ENCODE results near the gene SOX6. TPM values are rescaled to one million over a fixed set of nuclear protein-coding genes. Genes with fewer than 3 reads are reported as not detected.

SOX6 gene
- total and polyA plus RNA-seq, 2 donors (not counting 3 experiments of a cell fraction or from before 2014, with no cell fraction given) = 0.14 to 3.7 TPM

DNA sequence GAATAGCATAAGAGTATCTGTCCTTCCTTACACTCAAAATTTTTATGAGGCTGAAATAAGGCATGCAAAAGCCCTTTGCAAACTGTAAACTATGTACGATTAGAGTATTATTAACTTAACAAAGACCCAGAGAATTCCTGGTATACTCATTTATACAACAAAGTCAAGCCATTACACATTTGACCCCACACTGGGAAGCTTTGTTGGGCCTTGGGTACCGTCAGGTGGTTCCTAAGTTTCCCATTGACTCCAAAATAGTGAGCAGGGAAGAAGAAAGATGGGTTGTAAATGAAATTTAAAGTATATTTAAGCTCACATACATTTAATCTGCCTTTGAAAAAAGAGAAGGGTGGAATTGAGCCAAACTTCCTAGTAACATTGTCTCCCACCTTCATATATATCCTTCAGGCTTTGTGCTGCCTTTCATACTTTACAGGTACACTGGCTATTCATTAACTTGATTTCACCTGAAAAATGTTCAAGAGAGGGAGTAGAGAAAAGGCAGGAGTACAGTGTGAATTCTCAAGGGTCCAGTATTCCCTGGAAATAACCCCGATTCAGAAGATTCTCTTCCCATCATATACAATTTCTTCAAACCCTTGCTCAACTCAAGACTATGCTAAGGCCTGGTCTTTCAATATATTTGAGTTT, 68.6 kb downstream of the SOX6 start:
- Histone ChIP-seq H3K9me1 (replicated peaks; ENCODE audit: control insufficient read depth, extremely low read depth, insufficient read depth, low read length) (no peaks in the 10 kb centered on the region), H3K4me1 (ENCODE audit: control insufficient read depth, extremely low read depth, insufficient read depth, low read length) (no peaks in the 10 kb centered on the region), H3K79me2 (ENCODE audit: control insufficient read depth, insufficient read depth, low read length) (no peaks in the 10 kb centered on the region), H3K9me3 (replicated peaks; ENCODE audit: control insufficient read depth, insufficient read depth, low read length) (no peaks in the 10 kb centered on the region), H2AFZ (ENCODE audit: low read depth, low read length) (no peak overlapping the region), H3K27me3 (ENCODE audit: control insufficient read depth in 2 of 2, insufficient read depth in 2 of 2, low read length in 2 of 2) (no peaks in the 10 kb centered on the region), H4K20me1 (replicated peaks; ENCODE audit: control insufficient read depth, extremely low read depth, insufficient read depth, low read length) (no peaks in the 10 kb centered on the region), H3K4me2 (ENCODE audit: insufficient read depth, low read length) (no peak overlapping the region), H3K36me3 (ENCODE audit: control insufficient read depth in 2 of 2, extremely low read depth in 1 of 2, insufficient read depth in 2 of 2, low read length in 2 of 2) (no peaks in the 10 kb centered on the region), H3K27ac (ENCODE audit: insufficient read depth, low read depth, low read length) (no peak overlapping the region), H3K4me3 (replicated peaks in 1 of 3; ENCODE audit: insufficient read depth in 1 of 3, low read depth in 1 of 3, low read length in 3 of 3) (no peak overlapping the region), H3K9ac (replicated peaks; ENCODE audit: extremely low read depth, insufficient read depth, low read length) (no peak overlapping the region)
- DNase-seq (ENCODE audit: low read depth, low spot score) = no peak
- intact Hi-C loops (cut with micrococcal nuclease) = loop anchor here (10.0 kb wide), 1 partner anchor 343 kb away; no protein-coding TSS in a partner anchor
- no peak for FAIRE-seq
- BruUV-seq (replicated peaks) = no TSS peak
- POLR2A ChIA-PET = no interaction called here
- no peak for TF ChIP-seq GATA2 (IDR thresholded peaks at IDR 0.05; ENCODE audit: insufficient read depth, insufficient read length, low read depth, low read length)
- no peak for TF ChIP-seq EZH2 (IDR thresholded peaks at IDR 0.05; ENCODE audit: borderline replicate concordance, low read depth, low read length, severe bottlenecking)
- TF ChIP-seq, protein P1, sequence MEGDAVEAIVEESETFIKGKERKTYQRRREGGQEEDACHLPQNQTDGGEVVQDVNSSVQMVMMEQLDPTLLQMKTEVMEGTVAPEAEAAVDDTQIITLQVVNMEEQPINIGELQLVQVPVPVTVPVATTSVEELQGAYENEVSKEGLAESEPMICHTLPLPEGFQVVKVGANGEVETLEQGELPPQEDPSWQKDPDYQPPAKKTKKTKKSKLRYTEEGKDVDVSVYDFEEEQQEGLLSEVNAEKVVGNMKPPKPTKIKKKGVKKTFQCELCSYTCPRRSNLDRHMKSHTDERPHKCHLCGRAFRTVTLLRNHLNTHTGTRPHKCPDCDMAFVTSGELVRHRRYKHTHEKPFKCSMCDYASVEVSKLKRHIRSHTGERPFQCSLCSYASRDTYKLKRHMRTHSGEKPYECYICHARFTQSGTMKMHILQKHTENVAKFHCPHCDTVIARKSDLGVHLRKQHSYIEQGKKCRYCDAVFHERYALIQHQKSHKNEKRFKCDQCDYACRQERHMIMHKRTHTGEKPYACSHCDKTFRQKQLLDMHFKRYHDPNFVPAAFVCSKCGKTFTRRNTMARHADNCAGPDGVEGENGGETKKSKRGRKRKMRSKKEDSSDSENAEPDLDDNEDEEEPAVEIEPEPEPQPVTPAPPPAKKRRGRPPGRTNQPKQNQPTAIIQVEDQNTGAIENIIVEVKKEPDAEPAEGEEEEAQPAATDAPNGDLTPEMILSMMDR (IDR thresholded peaks at IDR 0.05; ENCODE audit: extremely low read depth in 1 of 2, insufficient read depth in 1 of 2, low read depth in 1 of 2, low read length in 2 of 2) = no peak
- no peak for TF ChIP-seq POLR2A (IDR thresholded peaks at IDR 0.05; ENCODE audit: low read depth, low read length)
- no peak for TF ChIP-seq POLR2AphosphoS5 (IDR thresholded peaks at IDR 0.05; ENCODE audit: insufficient read depth, low read depth, low read length)
- CTCF ChIA-PET = interaction anchor here (1.0 kb wide), 1 partner anchor 51 kb away, joined by 3 read pairs; no protein-coding TSS in a partner anchor
- dilution Hi-C loops (cut with MboI; ENCODE audit: extremely low pct_ligation_motif_present, low sequenced_read_pairs) = no loop called here

GRCh38 chr11:16286095-16286494, 70.3 kb downstream of the SOX6 start:
- H3K4me3 ChIP-seq (replicated peaks in 1 of 3; ENCODE audit: insufficient read depth in 1 of 3, low read depth in 1 of 3, low read length in 3 of 3) = no peak overlapping the region
- H3K9ac ChIP-seq (replicated peaks; ENCODE audit: extremely low read depth, insufficient read depth, low read length) = no peak overlapping the region
- ChIA-PET POLR2A (no interaction called here), CTCF (no interaction called here)
- TF ChIP-seq FOS (IDR thresholded peaks at IDR 0.05; ENCODE audit: borderline replicate concordance, insufficient read depth, low read length) (no peak), MYC (IDR thresholded peaks at IDR 0.05; ENCODE audit: low read depth, low read length) (no peak), GATA2 (IDR thresholded peaks at IDR 0.05; ENCODE audit: insufficient read depth, insufficient read length, low read depth, low read length) (no peak), POLR2AphosphoS5 (IDR thresholded peaks at IDR 0.05; ENCODE audit: insufficient read depth, low read depth, low read length) (no peak), MAX (IDR thresholded peaks at IDR 0.05; ENCODE audit: insufficient read depth, insufficient read length) (no peak), JUN (IDR thresholded peaks at IDR 0.05; ENCODE audit: borderline replicate concordance, insufficient read depth, insufficient read length, low read depth) (no peak), POLR2A (IDR thresholded peaks at IDR 0.05; ENCODE audit: low read depth, low read length) (no peak), EZH2 (IDR thresholded peaks at IDR 0.05; ENCODE audit: borderline replicate concordance, low read depth, low read length, severe bottlenecking) (no peak)
- TF ChIP-seq, protein P1 (IDR thresholded peaks at IDR 0.05; ENCODE audit: extremely low read depth in 1 of 2, insufficient read depth in 1 of 2, low read depth in 1 of 2, low read length in 2 of 2) = no peak
- FAIRE-seq (no peak), DNase-seq (ENCODE audit: low read depth, low spot score) (no peak)
- no peaks in the 10 kb centered on the region for H3K9me1 ChIP-seq (replicated peaks; ENCODE audit: control insufficient read depth, extremely low read depth, insufficient read depth, low read length)
- no peaks in the 10 kb centered on the region for H3K36me3 ChIP-seq (ENCODE audit: control insufficient read depth in 2 of 2, extremely low read depth in 1 of 2, insufficient read depth in 2 of 2, low read length in 2 of 2)
- dilution Hi-C loops (cut with MboI; ENCODE audit: extremely low pct_ligation_motif_present, low sequenced_read_pairs) = no loop called here
- intact Hi-C loops (cut with micrococcal nuclease) = loop anchor here (10.0 kb wide), 1 partner anchor 341 kb away; no protein-coding TSS in a partner anchor
- no peaks in the 10 kb centered on the region for H3K4me1 ChIP-seq (ENCODE audit: control insufficient read depth, extremely low read depth, insufficient read depth, low read length)
- no peak overlapping the region for H2AFZ ChIP-seq (ENCODE audit: low read depth, low read length)
- H3K27ac ChIP-seq (ENCODE audit: insufficient read depth, low read depth, low read length) = no peak overlapping the region
- H3K4me2 ChIP-seq (ENCODE audit: insufficient read depth, low read length) = no peak overlapping the region
- H4K20me1 ChIP-seq (replicated peaks; ENCODE audit: control insufficient read depth, extremely low read depth, insufficient read depth, low read length) = no peaks in the 10 kb centered on the region
- BruUV-seq (replicated peaks) = no TSS peak
- no peaks in the 10 kb centered on the region for H3K9me3 ChIP-seq (replicated peaks; ENCODE audit: control insufficient read depth, insufficient read depth, low read length)
- no peaks in the 10 kb centered on the region for H3K79me2 ChIP-seq (ENCODE audit: control insufficient read depth, insufficient read depth, low read length)
- no peaks in the 10 kb centered on the region for H3K27me3 ChIP-seq (ENCODE audit: control insufficient read depth in 2 of 2, insufficient read depth in 2 of 2, low read length in 2 of 2)
